HepG2 (cell line): ENCODE measurements around the gene SRSF6.

Source experiments
- EZH2 ChIP-seq: conservative IDR thresholded peaks from 2 replicates; pipeline ENCODE4 v1.6.1; 2012; ENCODE audit warnings: mild to moderate bottlenecking, low read depth, low read length, moderate library complexity
- MAZ ChIP-seq, 2 experiments: sonication (generic) in 1 of 2; formaldehyde crosslinking in 1 of 2; IDR thresholded peaks; 2 replicates each; pipeline versions ENCODE4 v1.5.0 to v1.6.1; 2012 to 2020; ENCODE audit warnings: low read depth in 2 of 2, mild to moderate bottlenecking in 2 of 2, borderline replicate concordance in 1 of 2, improper control_type of control experiment in 1 of 2, low read length in 1 of 2, missing genetic modification reagents in 1 of 2, moderate library complexity in 1 of 2
- POLR2A ChIP-seq, 2 experiments: IDR thresholded peaks; 2 replicates each; pipeline ENCODE4 v1.6.1; 2011; ENCODE audit warnings: low read depth in 2 of 2, low read length in 2 of 2, mild to moderate bottlenecking in 1 of 2, moderate library complexity in 1 of 2; ENCODE audit not compliant: insufficient read depth in 1 of 2
- SUZ12 ChIP-seq: fragments of 150-350 bp; IDR thresholded peaks from 2 replicates; pipeline ENCODE4 v1.6.1; 2014; ENCODE audit warnings: low read depth, low read length
- TGIF2 ChIP-seq: IDR thresholded peaks from 2 replicates; pipeline ENCODE4 v1.6.1; 2016; ENCODE audit warnings: control low read depth, missing compliant biosample characterization
- USF2 ChIP-seq, 2 experiments: sonication (generic) in 1 of 2; formaldehyde crosslinking in 1 of 2; IDR thresholded peaks; 2 replicates each; pipeline versions ENCODE4 v1.5.1 to v1.6.1; 2011 to 2020; ENCODE audit warnings: borderline replicate concordance in 1 of 2, low read depth in 1 of 2, low read length in 1 of 2, mild to moderate bottlenecking in 1 of 2, missing genetic modification reagents in 1 of 2, moderate library complexity in 1 of 2
- ZNF652 ChIP-seq: IDR thresholded peaks from 2 replicates; pipeline ENCODE4 v1.6.1; 2016; ENCODE audit warnings: low read depth, borderline replicate concordance
- TF ChIP-seq, protein P1 (sequence below): sonication (generic); formaldehyde crosslinking; IDR thresholded peaks from 2 replicates; pipeline ENCODE4 v1.5.0; 2020; ENCODE audit warnings: mild to moderate bottlenecking, missing genetic modification reagents, moderate library complexity

DNA sequence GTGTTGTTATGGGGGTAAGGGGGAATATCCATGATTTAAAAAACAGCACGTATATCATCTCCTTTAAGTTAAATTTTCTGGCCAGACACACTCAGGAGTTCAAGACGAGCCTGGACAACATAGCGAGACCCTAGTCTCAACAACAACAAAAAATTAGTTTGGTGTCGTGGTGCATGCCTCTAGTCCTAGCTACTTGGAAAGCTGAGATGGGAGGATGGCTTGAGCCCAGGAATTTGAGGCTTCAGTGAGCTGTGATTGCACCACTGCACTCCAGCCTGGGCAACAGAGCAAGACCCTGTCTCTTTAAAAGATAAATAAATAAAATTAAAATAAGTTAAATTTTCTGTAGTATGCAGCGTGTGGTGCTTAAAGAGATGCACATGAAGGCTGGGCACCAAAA lies 31.5 kb upstream of the SRSF6 start:
- TF ChIP-seq USF2 (IDR thresholded peaks at IDR 0.05; ENCODE audit: low read depth, low read length): no peak
- TF ChIP-seq USF2 (CRISPR knock-in tag; IDR thresholded peaks at IDR 0.05; ENCODE audit: borderline replicate concordance): no peak
- no peak for TF ChIP-seq MAZ (IDR thresholded peaks at IDR 0.05; ENCODE audit: borderline replicate concordance, low read depth, low read length)
- no peak for TF ChIP-seq MAZ (CRISPR knock-in tag; IDR thresholded peaks at IDR 0.05; ENCODE audit: low read depth)
- no peak for TF ChIP-seq POLR2A (IDR thresholded peaks at IDR 0.05; ENCODE audit: insufficient read depth in 1 of 2, low read depth in 2 of 2, low read length in 2 of 2)
- no peak for TF ChIP-seq EZH2
- no peak for TF ChIP-seq TGIF2 (CRISPR knock-in tag)
- TF ChIP-seq ZNF652 (CRISPR knock-in tag): no peak
- TF ChIP-seq, protein P1, sequence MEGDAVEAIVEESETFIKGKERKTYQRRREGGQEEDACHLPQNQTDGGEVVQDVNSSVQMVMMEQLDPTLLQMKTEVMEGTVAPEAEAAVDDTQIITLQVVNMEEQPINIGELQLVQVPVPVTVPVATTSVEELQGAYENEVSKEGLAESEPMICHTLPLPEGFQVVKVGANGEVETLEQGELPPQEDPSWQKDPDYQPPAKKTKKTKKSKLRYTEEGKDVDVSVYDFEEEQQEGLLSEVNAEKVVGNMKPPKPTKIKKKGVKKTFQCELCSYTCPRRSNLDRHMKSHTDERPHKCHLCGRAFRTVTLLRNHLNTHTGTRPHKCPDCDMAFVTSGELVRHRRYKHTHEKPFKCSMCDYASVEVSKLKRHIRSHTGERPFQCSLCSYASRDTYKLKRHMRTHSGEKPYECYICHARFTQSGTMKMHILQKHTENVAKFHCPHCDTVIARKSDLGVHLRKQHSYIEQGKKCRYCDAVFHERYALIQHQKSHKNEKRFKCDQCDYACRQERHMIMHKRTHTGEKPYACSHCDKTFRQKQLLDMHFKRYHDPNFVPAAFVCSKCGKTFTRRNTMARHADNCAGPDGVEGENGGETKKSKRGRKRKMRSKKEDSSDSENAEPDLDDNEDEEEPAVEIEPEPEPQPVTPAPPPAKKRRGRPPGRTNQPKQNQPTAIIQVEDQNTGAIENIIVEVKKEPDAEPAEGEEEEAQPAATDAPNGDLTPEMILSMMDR (CRISPR knock-in tag): no peak
- TF ChIP-seq SUZ12: no peak
